Muscle of leg (tissue), 11 donors: ENCODE data around the gene RPS23. TPM values are rescaled to one million over a fixed set of nuclear protein-coding genes. Genes with fewer than 3 reads are reported as not detected.
"Not testable (repeated sequence)": the region's sequence is repeated elsewhere in the genome, so short reads cannot be mapped to it uniquely, and the experiment has no call there.

Source experiments
- DNase-seq: peaks from one replicate; pipeline ENCODE4 v3.0.0; 2013
- H3K27ac ChIP-seq: one replicate; pipeline ENCODE4 v1.5.1; 2013; ENCODE audit warnings: mild to moderate bottlenecking, low read length, control low read depth
- H3K27me3 ChIP-seq: one replicate; pipeline ENCODE4 v1.6.1; 2013; ENCODE audit warnings: low read length; ENCODE audit not compliant: control insufficient read depth, insufficient read depth
- H3K36me3 ChIP-seq: one replicate; pipeline ENCODE4 v1.6.1; 2013; ENCODE audit warnings: low read length; ENCODE audit not compliant: control insufficient read depth, insufficient read depth
- H3K4me1 ChIP-seq: one replicate; pipeline ENCODE4 v1.6.1; 2013; ENCODE audit warnings: low read length; ENCODE audit not compliant: control insufficient read depth, insufficient read depth
- H3K4me3 ChIP-seq: one replicate; pipeline ENCODE4 v1.5.1; 2013; ENCODE audit warnings: low read length, control low read depth
- H3K9me3 ChIP-seq: replicated peaks from 2 replicates; pipeline ENCODE4 v1.6.1; 2013; ENCODE audit warnings: low read depth, low read length; ENCODE audit not compliant: control insufficient read depth
- WGBS: methylation state at CpG from one replicate; pipeline ENCODE4 v1.1.5; 2013; ENCODE audit warnings: missing lambda C conversion rate; ENCODE audit not compliant: insufficient coverage; 5-methylcytosine and 5-hydroxymethylcytosine counted together
- polyA plus RNA-seq, 8 donors: library from polyadenylated mRNA; unstranded; fragments of 120-200 nt; gene quantifications; one replicate each; pipeline versions ENCODE4 v1.2.1 to v1.2.3, GENCODE V29; 2013; ENCODE audit warnings: inconsistent platforms in 1 of 8, low replicate concordance in 1 of 8; ENCODE audit not compliant: insufficient read length in 8 of 8, insufficient read depth in 1 of 8
- total RNA-seq: library from RNA; stranded (reverse); fragments of 120-200 nt; gene quantifications from one replicate; pipeline ENCODE4 v1.2.4, GENCODE V29; 2013

The RPS23 gene
- total and polyA plus RNA-seq, 9 donors = 3,178 to 6,384 (median 3,811) TPM

DNA sequence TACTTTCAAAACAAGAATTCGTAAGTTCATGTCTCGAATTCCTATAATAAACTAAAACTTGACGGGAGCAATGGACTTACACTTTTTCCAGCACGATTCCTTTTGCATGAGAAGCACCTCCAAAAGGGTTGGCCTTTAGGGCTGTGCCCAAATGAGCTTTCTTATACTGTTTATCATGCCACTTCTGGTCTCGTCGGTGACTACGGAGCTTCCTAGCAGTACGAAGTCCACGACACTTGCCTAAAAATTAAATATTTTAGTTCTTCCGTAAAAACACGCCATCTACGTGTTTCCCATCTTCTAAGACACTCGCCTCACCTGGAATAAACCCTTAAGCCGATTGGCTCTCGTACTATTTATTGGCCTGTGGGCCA lies 554 bp downstream of the RPS23 start:
- 2% methylated on average over 15 of the region's 15 CpGs for WGBS

DNA sequence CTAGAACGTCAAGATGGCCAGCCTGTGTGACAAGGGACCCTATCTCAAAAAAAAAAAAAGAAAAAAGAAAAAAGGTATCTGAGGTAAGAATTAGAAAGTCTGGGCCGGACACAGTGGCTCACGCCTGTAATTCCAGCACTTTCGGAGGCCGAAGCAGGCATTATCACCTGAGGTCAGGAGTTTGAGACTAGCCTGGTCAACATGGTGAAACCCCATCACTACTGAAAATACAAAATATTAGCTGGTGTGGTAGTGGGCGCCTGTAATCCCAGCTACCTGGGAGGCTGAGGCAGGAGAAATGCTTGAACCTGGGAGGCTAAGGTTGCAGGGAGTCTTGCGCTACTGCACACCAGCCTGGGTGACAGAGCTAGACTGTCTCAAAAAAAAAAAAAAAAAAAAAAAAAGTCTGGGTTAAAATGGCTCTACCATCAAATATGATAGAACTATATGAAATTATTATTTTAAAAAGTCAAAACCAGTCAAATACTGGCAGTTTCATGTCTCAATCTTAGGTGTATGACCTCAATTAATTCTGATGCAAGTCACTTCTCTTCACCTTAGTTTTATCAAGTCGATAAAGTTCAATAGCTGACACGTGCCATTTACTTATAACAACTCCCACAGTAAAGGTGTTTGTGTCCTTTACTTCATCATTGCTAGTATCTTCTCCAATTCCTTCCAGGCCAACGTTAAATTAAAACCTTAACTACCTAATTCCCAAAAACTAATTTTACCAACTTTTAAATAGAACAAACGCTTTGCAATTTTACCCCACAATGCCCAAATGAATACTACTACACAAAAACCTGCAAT lies 1.1 kb downstream of the RPS23 start:
- no peak for DNase-seq
- 10% methylated on average over 2 of the region's 11 CpGs for WGBS
- H3K36me3 ChIP-seq = peaks cover 27% of the 10 kb centered on the region
- peaks cover 7% of the 10 kb centered on the region for H3K4me1 ChIP-seq
- H3K9me3 ChIP-seq = no peaks in the 10 kb centered on the region
- H3K27ac ChIP-seq = peak overlapping the region; percentile 15
- peak overlapping the region; percentile 88 for H3K4me3 ChIP-seq
- H3K27me3 ChIP-seq = no peaks in the 10 kb centered on the region

More for the DNA sequence above, 554 bp downstream of the RPS23 start:
- no peak for DNase-seq
- Histone ChIP-seq H3K36me3 (peaks cover 27% of the 10 kb centered on the region), H3K27ac (peak overlapping the region; percentile 82), H3K27me3 (no peaks in the 10 kb centered on the region), H3K4me1 (peaks cover 7% of the 10 kb centered on the region), H3K9me3 (no peaks in the 10 kb centered on the region), H3K4me3 (peak overlapping the region; percentile 88)

DNA sequence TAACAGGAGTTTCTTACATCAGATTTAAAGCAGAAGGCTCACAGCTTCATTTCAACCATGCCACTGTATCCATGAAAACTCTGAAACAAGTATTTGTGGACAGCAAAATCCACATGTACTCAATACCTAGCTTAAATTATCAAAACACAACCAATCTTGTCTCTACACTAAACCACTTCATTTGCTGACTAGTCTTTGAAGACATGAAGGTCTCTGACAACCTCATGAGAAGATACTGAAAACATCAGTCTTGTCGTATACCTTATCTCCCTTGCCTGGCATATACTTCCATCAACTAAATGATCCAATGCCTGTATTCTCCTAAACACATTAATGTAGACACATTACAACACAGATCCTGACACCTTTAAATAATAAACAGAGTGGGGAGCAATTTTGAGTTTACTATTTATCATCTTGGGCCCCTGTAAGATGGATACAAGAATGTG lies 2.9 kb downstream of the RPS23 start:
- no peak for DNase-seq
- WGBS = 100% methylated on average over 1 of the region's 1 CpG
- Histone ChIP-seq H3K27ac (no peak overlapping the region), H3K4me1 (peaks cover 7% of the 10 kb centered on the region), H3K4me3 (no peak overlapping the region), H3K27me3 (no peaks in the 10 kb centered on the region), H3K36me3 (peaks cover 27% of the 10 kb centered on the region), H3K9me3 (no peaks in the 10 kb centered on the region)

DNA sequence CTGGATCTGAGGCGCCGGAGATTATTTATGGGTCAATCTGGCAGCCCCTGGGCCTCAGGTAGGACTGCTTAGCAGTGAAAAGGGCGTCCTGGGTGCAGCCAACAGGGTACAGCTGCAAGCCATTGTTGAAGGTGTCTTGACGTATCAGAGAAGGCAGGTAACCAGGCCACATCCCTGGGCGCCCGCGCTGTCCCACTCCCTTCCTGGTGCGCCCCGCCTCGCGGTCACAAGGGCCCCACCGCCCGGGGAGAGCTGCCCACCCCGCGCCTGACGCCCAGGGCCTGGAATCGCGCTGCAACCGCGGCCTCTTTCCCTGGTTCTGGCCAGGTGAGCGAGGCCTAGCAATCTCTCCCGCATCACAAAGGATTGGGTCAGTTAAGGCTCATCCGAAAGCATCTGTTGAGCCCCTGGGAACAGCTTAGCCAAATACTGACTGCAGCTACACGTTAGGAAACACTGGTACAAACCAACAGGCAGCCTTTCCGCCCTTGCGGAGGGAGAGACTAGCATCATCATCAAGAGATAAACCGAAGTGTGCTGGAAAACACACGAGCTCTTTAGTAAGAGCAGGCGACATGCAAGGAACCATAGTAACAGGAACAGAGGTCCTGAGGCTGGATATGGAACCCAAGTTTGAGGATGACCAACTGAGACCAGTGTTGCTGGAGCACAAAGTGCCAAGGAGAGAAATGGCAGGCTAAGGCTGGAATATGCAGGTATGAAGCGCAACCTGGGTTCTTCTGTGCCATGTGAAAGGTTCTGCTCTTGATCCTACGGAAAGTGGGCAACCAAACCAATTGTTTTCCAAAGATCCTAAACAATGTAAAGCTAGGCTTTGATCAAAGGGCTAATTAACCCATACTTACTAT lies 3.6 kb downstream of the RPS23 start:
- no peak for DNase-seq
- Histone ChIP-seq H3K4me1 (peaks cover 7% of the 10 kb centered on the region), H3K36me3 (peaks cover 27% of the 10 kb centered on the region), H3K4me3 (no peak overlapping the region), H3K9me3 (no peaks in the 10 kb centered on the region), H3K27me3 (no peaks in the 10 kb centered on the region), H3K27ac (no peak overlapping the region)
- WGBS = 80% methylated on average over 30 of the region's 31 CpGs

DNA sequence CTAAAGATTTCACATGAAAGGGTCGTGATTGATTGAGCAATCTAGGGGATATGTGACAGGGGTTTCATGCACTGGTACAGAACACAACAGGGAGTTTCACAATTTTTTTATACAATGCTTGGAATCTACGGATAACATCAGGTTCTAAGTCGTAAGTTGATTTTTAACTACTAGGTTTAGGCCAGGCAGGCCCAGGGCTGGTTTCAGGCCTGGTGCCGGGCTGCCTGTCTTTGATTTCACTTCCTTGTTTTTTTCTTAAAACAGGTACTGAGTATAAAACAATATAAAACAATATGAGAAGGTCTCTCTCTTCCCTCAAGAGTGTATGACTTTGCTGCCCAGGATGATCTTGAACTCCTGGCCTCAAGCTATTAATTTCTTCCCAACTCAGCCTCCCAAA lies 4.7 kb downstream of the RPS23 start:
- DNase-seq, H3K4me1 ChIP-seq, H3K4me3 ChIP-seq, H3K9me3 ChIP-seq, H3K27ac ChIP-seq, H3K27me3 ChIP-seq: not testable (repeated sequence)
- peaks cover 28% of the 10 kb centered on the region for H3K36me3 ChIP-seq
- WGBS = 100% methylated on average over 1 of the region's 4 CpGs

DNA sequence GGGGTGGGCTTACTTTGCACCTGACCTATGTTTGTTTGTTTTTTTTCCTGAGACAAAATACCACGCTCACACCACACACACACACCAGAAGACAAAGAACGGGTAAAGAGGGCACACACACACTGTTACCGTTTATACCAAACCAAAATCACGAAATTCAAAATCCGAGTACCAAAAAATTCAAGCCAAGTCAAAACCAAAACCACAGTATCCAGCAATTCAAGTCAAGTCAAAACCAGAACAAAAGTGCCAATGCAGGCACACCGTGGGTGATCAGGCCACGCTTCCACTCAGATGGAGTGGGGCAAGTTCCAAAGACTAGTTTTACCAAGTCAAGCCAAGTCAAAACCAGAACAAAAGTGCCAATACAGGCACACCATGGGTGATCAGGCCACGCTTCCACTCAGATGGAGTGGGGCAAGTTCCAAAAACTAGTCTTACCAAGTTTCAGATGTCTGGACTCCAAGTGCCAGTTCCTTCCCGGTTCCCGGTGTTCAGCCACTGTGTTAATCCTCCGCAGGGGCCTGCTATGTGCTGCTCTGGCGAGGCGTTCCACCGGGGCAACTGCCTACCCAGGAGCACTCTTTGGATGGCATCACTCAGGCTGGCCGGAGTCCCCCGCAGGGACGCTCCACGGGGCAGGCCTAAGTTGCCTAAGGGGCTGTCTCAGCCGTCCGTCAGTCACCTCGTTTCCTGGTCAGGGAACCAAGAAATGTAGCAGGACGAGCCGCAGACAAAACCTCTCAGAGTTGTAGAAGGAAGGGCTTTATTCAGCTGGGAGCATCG lies 5.4 kb downstream of the RPS23 start:
- not testable (repeated sequence) for H3K27me3 ChIP-seq, H3K4me1 ChIP-seq, DNase-seq, H3K27ac ChIP-seq, H3K4me3 ChIP-seq, H3K9me3 ChIP-seq
- WGBS = 82% methylated on average over 17 of the region's 24 CpGs
- peaks cover 30% of the 10 kb centered on the region for H3K36me3 ChIP-seq

DNA sequence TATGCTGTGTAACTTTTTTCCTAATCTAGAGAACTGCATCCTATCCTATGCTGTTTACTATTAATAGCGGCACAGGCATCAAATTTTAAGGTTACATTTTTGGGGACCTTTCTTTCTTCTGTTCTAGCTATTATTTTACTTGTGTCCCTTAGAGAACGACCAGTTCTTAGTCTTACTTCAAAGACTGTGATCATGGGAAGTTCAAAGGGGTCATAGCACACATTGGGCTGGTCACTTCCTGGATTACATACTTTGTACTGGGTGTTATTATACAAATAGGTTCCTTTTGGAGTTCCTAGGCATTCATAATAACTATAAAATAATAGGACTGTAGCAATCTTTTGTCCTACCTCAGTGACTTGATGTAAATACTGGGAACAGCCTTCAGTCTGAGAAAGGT lies 8.8 kb downstream of the RPS23 start:
- H3K4me1 ChIP-seq, H3K27ac ChIP-seq, H3K36me3 ChIP-seq, H3K4me3 ChIP-seq, H3K27me3 ChIP-seq, DNase-seq: not testable (repeated sequence)
- WGBS = no CpG with 5 or more reads among the region's 2 CpGs
- H3K9me3 ChIP-seq = peaks cover 10% of the 10 kb centered on the region

DNA sequence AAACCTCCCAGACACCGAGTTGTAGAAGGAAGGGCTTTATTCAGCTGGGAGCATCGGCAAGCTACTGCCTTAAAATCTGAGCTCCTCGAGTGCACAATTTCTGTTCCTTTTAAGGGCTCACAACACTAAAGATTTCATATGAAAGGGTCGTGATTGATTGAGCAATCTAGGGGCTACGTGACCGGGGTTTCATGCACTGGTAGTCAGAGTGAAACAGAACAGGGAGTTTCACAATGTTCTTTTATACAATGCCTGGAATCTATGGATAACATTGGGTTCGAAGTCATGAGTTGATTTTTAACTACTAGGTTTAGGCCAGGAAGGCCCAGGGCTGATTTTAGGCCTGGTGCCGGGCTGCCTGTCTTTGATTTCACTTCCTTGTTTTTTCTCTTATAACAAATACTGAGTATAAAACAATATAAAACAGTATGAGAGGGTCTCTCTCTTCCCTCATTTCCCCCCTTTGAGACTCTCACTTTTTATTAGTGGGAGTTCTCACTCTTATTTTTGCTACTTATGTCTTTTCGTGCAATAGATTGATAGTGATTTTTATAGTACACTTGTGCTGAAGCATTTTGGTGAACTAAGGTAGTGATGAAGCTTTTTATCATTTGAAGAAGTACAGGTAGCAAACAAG lies 10.7 kb downstream of the RPS23 start:
- H3K9me3 ChIP-seq = peaks cover 10% of the 10 kb centered on the region
- H3K4me1 ChIP-seq, H3K27me3 ChIP-seq, DNase-seq, H3K36me3 ChIP-seq, H3K27ac ChIP-seq, H3K4me3 ChIP-seq: not testable (repeated sequence)
- WGBS = 96% methylated on average over 3 of the region's 9 CpGs

DNA sequence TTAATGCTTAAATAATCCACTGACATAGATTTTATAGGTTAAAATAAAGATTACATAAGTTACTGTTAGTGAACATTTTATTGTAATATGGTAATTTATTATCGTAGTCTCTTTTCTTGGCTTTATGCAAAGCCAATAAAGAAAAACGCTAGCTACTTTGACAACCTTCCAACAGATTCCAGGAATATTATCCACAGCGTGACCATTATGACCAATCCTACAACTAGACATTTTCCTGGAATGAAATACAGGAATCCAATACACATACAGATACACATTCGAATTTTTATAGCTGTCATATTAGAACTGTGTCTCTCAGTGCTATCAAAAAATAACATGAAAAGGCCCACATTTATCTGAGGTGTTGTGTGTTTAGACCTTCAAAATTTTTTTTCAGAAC lies 13.1 kb downstream of the RPS23 start:
- peak; percentile 88 for DNase-seq
- peak overlapping the region; percentile 61 for H3K27ac ChIP-seq
- no peaks in the 10 kb centered on the region for H3K27me3 ChIP-seq
- H3K4me3 ChIP-seq = no peak overlapping the region
- no peaks in the 10 kb centered on the region for H3K4me1 ChIP-seq
- WGBS = 25% methylated on average over 1 of the region's 4 CpGs
- peaks cover 10% of the 10 kb centered on the region for H3K9me3 ChIP-seq
- H3K36me3 ChIP-seq = peaks cover 3% of the 10 kb centered on the region
